ENCODE data around the gene FBXO42. TPM values are rescaled to one million over a fixed set of nuclear protein-coding genes. Genes with fewer than 3 reads are reported as not detected.

FBXO42 gene
- total RNA-seq, 3 donors from 2014 or later: 20.3 to 28.5 (median 26.7) TPM

DNA sequence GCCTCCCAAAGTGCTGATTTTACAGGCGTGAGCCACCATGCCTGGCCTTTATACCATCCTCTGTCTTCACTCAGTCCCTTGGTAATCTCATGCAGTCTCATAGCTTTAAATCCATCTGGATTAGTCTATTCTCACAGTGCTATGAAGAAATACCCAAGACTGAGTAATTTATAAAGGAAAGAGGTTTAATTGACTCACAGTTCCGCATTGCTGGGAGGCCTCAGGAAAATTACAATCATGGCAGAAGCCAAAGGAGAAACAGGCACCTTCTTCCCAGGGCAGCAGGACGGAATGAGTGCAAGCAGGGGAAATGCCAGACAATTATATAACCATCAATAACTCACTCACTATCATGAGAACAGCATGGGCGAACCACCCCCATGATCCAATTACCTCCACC is 66.2 kb downstream of the FBXO42 start:
- intact Hi-C loops (cut with DNase I; ENCODE audit: low total_unique reads): no loop called here
- Histone ChIP-seq H3K27ac (no peak overlapping the region), H3K36me3 (peaks cover 6% of the 10 kb centered on the region), H3K27me3 (no peaks in the 10 kb centered on the region), H3K4me3 (no peak overlapping the region), H3K4me1 (no peaks in the 10 kb centered on the region), H3K9me3 (no peaks in the 10 kb centered on the region)
- DNase-seq (ENCODE audit: low spot score in 2 of 2): no peak
- TF ChIP-seq POLR2A (IDR thresholded peaks at IDR 0.05): no peak
- no peak for TF ChIP-seq POLR2AphosphoS5 (IDR thresholded peaks at IDR 0.05)
- no peak for TF ChIP-seq CTCF (IDR thresholded peaks at IDR 0.05)

DNA sequence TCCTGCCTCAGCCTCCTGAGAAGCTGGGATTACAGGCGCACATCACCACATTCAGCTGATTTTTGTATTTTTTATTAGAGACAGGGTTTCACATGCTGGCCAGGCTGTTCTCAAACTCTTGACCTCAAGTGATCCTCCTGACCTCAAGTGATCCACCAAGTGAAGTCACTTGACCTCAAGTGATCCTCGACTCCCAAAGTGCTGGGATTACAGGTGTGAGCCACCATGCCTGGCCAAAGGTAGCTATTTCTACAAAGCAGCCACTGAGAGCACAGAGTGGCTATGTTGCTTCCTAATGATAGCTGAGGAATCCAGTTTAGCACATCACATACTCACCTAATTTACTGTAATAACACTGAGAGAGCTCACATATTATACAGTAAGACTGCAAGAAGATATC is 70.5 kb downstream of the FBXO42 start:
- Histone ChIP-seq H3K4me3 (no peak overlapping the region), H3K27ac (no peak overlapping the region), H3K36me3 (no peaks in the 10 kb centered on the region), H3K4me1 (no peaks in the 10 kb centered on the region), H3K9me3 (no peaks in the 10 kb centered on the region), H3K27me3 (no peaks in the 10 kb centered on the region)
- DNase-seq (ENCODE audit: low spot score in 2 of 2): no peak
- TF ChIP-seq POLR2AphosphoS5 (IDR thresholded peaks at IDR 0.05) (no peak), CTCF (IDR thresholded peaks at IDR 0.05) (no peak)
- intact Hi-C loops (cut with DNase I; ENCODE audit: low total_unique reads): no loop called here

GRCh38 chr1:16279186-16279585 is 73.1 kb downstream of the FBXO42 start:
- TF ChIP-seq POLR2AphosphoS5 (IDR thresholded peaks at IDR 0.05): no peak
- TF ChIP-seq POLR2A (IDR thresholded peaks at IDR 0.05): no peak
- TF ChIP-seq CTCF (IDR thresholded peaks at IDR 0.05): no peak
- Histone ChIP-seq H3K4me1 (no peaks in the 10 kb centered on the region), H3K36me3 (no peaks in the 10 kb centered on the region), H3K27me3 (no peaks in the 10 kb centered on the region), H3K4me3 (no peak overlapping the region), H3K9me3 (no peaks in the 10 kb centered on the region), H3K27ac (peak overlapping the region in 1 of 2 donors; percentile 30)
- intact Hi-C loops (cut with DNase I; ENCODE audit: low total_unique reads): no loop called here
- no peak for DNase-seq (ENCODE audit: low spot score in 2 of 2)

DNA sequence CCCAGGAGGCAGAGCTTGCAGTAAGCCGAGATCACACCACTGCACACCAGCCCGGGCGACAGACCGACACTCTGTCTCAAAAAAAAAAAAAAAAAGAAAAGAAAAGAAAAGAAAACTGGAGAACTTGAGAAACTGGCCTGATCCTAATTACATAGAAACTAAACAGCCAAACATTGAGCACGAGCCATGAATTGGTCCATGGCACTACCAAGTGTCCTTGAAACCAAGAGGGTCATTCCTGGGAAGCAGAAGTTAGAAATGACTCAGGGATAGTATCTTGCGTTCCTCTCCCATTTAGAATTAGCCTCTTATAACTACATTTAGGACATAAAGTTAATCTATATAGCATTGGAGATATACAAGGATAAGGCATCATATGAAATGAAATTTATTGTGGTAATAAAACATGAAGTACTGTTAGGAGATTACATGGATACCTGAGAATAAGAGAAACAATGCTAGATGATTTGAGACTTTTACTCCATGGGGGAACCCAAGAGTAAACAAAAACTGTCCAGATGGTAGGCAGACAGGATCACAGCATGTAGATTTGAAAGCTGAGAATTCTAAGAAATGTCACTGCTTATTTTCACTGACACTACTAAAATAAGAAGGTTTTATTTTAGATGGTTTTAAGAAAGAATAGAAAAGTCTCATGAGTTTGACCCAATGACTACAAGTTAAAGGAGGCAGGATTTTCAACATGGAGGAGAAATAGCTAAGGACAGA is 75.8 kb downstream of the FBXO42 start:
- Histone ChIP-seq H3K9me3 (no peaks in the 10 kb centered on the region), H3K36me3 (no peaks in the 10 kb centered on the region), H3K4me3 (no peak overlapping the region), H3K4me1 (no peaks in the 10 kb centered on the region), H3K27me3 (no peaks in the 10 kb centered on the region), H3K27ac (no peak overlapping the region)
- intact Hi-C loops (cut with DNase I; ENCODE audit: low total_unique reads): no loop called here
- no peak for TF ChIP-seq CTCF (IDR thresholded peaks at IDR 0.05)
- no peak for TF ChIP-seq POLR2AphosphoS5 (IDR thresholded peaks at IDR 0.05)
- TF ChIP-seq POLR2A (IDR thresholded peaks at IDR 0.05): no peak
- no peak for DNase-seq (ENCODE audit: low spot score in 2 of 2)

GRCh38 chr1:16275591-16275990 is 76.7 kb downstream of the FBXO42 start:
- no peaks in the 10 kb centered on the region for H3K9me3 ChIP-seq
- H3K27me3 ChIP-seq: no peaks in the 10 kb centered on the region
- no peaks in the 10 kb centered on the region for H3K4me1 ChIP-seq
- no peak for DNase-seq (ENCODE audit: low spot score in 2 of 2)
- no peak overlapping the region for H3K27ac ChIP-seq
- no peak for TF ChIP-seq POLR2A (IDR thresholded peaks at IDR 0.05)
- no peak for TF ChIP-seq POLR2AphosphoS5 (IDR thresholded peaks at IDR 0.05)
- TF ChIP-seq CTCF (IDR thresholded peaks at IDR 0.05): no peak
- no peaks in the 10 kb centered on the region for H3K36me3 ChIP-seq
- intact Hi-C loops (cut with DNase I; ENCODE audit: low total_unique reads): no loop called here
- H3K4me3 ChIP-seq: no peak overlapping the region

Measured in breast epithelium (tissue), 4 donors.